ENCODE measurements around the gene TFPI.

DNA sequence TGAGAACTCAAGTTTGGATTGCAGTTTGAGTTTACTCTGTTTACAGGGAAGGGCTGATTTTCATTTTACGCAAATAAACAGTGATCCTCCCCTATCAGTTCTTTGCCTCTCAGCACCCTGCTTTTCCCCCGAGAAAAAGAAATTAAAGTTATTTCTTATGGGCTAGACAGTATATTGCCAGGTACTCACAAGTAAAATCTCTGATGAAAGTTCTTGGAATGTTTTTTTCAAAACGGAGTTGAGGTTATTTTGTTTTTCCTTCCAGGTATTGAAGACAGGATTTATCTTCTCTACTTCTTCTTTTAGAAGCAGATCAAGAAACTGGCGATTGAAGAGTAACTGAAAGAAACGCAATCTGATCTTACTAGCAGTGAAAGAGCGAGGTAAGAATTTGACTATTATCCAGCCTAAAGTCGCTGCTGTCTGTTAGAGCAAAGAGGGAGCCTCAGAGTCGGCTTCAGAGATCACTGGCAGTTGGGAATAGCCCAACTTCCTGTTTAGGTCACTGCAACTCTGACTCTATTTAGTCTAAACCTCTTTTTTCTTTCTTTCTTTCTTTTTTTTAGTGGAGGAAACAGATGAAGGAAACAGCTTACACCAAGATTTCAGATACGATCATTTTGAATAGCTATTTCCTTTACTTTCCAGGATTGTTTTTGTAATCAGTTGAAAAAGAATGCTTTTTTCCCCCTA is at the start of gene TFPI:
- TF ChIP-seq FOXP2 (optimal IDR thresholded peaks at IDR 0.05; ENCODE audit: control extremely low read depth, extremely low read length, insufficient read depth): no peak
- TF ChIP-seq POLR2AphosphoS5 (IDR thresholded peaks at IDR 0.05; ENCODE audit: borderline replicate concordance, low read depth, low read length): no peak
- TF ChIP-seq EZH2 (IDR thresholded peaks at IDR 0.05): no peak
